Stomach (tissue), 9 donors: Measurements from ENCODE around the gene CDKN1A. TPM values are rescaled to one million over a fixed set of nuclear protein-coding genes. Genes with fewer than 3 reads are reported as not detected.
A peak's percentile ranks its signal among the peaks of the same experiment; 100 is the strongest.

ENCODE experiments used
- DNase-seq, 2 donors: peaks; one replicate each; pipeline versions ENCODE4 v3.0.0 to v3.0.0-alpha.2; 2013 to 2019
- H3K27ac ChIP-seq, 5 donors: fragments of 200-600 bp in 4 of 5; sonication (generic) in 4 of 5; one replicate each; pipeline ENCODE4 v1.5.1; 2013 to 2019; ENCODE audit warnings: mild to moderate bottlenecking in 1 of 5, moderate library complexity in 1 of 5
- H3K27me3 ChIP-seq, 3 donors: fragments of 200-600 bp; sonication (generic); one replicate each; pipeline ENCODE4 v1.5.1; 2017 to 2019; ENCODE audit warnings: mixed run types in 1 of 3
- H3K36me3 ChIP-seq, 4 donors: fragments of 200-600 bp; sonication (generic); 1 replicate in 3 of 4; 2 replicates in 1 of 4; pipeline ENCODE4 v1.5.1; 2016 to 2019
- H3K4me1 ChIP-seq, 4 donors: fragments of 200-600 bp; sonication (generic); one replicate each; pipeline ENCODE4 v1.5.1; 2016 to 2019
- H3K4me3 ChIP-seq, 4 donors: fragments of 200-600 bp; sonication (generic) in 3 of 4; one replicate each; pipeline ENCODE4 v1.5.1; 2016 to 2019; ENCODE audit warnings: mild to moderate bottlenecking in 1 of 4
- H3K9me3 ChIP-seq, 4 donors: fragments of 200-600 bp; sonication (generic); one replicate each; pipeline ENCODE4 v1.5.1; 2016 to 2019
- EP300 ChIP-seq: sonication (generic); formaldehyde crosslinking; IDR thresholded peaks from one replicate; pipeline ENCODE4 v1.6.1; 2017; ENCODE audit warnings: antibody characterized with exemption
- POLR2A ChIP-seq, 4 donors: fragments of 450-650 bp; IDR thresholded peaks; one replicate each; pipeline ENCODE4 v1.6.1; 2016; ENCODE audit warnings: antibody characterized with exemption in 4 of 4, control low read depth in 2 of 4, mild to moderate bottlenecking in 1 of 4, moderate library complexity in 1 of 4
- POLR2AphosphoS5 ChIP-seq, 3 donors: sonication (generic); formaldehyde crosslinking; IDR thresholded peaks; one replicate each; pipeline ENCODE4 v1.6.1; 2016; ENCODE audit warnings: antibody characterized with exemption in 3 of 3
- WGBS, 5 donors: extraction: QIAGEN DNeasy Blood & Tissue Kit in 3 of 5; methylation state at CpG; one replicate each; pipeline versions ENCODE4 v1.1.5 to v1.1.7; 2013 to 2018; 5-methylcytosine and 5-hydroxymethylcytosine counted together
- intact Hi-C: fragments of 100-400 bp; cut with DNase I; formaldehyde crosslinking; loops from one replicate; pipeline ENCODE4 v1.15.1; 2023; ENCODE audit warnings: low total_unique reads
- polyA plus RNA-seq, 3 donors: library from polyadenylated mRNA; stranded (reverse); fragments of 200-250 nt; gene quantifications; one replicate each; pipeline ENCODE4 v1.2.3, GENCODE V29; 2013
- total RNA-seq, 5 donors: library from RNA; depleted of rRNA; stranded (reverse); fragments of >200 nt; gene quantifications; one replicate each; pipeline versions ENCODE4 v1.1.0 to v1.2.3, GENCODE V29; 2014 to 2016
- TF ChIP-seq, protein P1 (sequence below), 7 experiments: fragments of 450-650 bp in 4 of 7; fragments of 200-600 bp in 3 of 7; sonication (generic) in 3 of 7; IDR thresholded peaks; one replicate each; pipeline ENCODE4 v1.5.1; 2016 to 2019; ENCODE audit warnings: antibody characterized with exemption in 7 of 7, control low read depth in 2 of 7, mild to moderate bottlenecking in 1 of 7
- donor health status: healthy with polysubstance abuse.
- donor health status: Bipolar disorder and iron deficiency.
- donor health status: healthy.

Gene CDKN1A
- total and polyA plus RNA-seq, 8 donors: 36.5 to 118 (median 61.4) TPM

DNA sequence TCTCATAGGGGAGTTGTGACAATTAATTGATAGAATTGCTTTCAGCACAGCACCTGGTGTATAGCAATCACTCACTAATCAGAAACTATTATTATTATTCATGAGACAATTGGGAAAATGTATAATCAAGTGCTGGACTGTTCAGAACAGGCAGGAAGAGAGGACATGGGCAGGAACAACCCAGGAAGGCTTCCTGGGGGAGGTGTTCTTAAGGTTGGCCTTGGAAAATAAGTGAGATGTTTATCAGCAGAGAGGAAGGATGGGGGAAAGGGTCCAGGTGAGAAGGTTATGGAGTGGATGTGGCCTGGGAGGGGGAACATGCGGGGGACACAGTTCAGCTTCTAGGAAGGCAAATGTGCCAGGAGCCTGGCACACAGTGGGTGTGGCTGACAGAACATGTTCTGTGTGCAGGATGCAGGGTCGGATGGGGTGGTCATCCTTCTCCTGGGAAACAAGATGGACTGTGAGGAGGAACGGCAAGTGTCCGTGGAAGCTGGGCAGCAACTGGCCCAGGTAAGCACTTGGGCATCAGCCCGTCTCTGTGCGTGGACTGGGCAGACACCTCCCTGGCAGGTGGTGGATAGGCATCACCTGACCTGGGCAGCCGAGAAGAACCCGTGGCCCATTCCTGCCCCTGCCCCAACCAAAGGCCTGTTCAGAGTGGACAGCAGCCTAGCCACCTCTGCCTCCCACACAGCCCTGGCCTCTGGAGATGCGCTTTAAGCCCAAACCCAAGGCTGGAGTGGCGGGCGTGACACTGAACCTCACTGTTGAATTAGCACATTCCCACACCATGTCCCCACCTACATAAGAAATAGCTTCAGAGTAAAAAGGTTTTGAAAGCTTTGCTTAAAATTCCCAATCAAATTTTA, 50.0 kb downstream of the CDKN1A start:
- no peak overlapping the region for H3K27ac ChIP-seq
- H3K4me1 ChIP-seq: peaks cover 0 to 8% (median 0%) of the 10 kb centered on the region in 4 donors
- no peak for DNase-seq
- no peaks in the 10 kb centered on the region for H3K9me3 ChIP-seq
- H3K4me3 ChIP-seq: no peak overlapping the region
- no peaks in the 10 kb centered on the region for H3K36me3 ChIP-seq
- 76 to 92% (median 83%) methylated on average over 9 to 11 of the region's 11 CpGs for whole genome bisulfite sequencing, 5 donors
- TF ChIP-seq POLR2AphosphoS5 (IDR thresholded peaks at IDR 0.05): no peak
- no peak for TF ChIP-seq EP300
- no peak for TF ChIP-seq POLR2A (IDR thresholded peaks at IDR 0.05)
- TF ChIP-seq, protein P1, sequence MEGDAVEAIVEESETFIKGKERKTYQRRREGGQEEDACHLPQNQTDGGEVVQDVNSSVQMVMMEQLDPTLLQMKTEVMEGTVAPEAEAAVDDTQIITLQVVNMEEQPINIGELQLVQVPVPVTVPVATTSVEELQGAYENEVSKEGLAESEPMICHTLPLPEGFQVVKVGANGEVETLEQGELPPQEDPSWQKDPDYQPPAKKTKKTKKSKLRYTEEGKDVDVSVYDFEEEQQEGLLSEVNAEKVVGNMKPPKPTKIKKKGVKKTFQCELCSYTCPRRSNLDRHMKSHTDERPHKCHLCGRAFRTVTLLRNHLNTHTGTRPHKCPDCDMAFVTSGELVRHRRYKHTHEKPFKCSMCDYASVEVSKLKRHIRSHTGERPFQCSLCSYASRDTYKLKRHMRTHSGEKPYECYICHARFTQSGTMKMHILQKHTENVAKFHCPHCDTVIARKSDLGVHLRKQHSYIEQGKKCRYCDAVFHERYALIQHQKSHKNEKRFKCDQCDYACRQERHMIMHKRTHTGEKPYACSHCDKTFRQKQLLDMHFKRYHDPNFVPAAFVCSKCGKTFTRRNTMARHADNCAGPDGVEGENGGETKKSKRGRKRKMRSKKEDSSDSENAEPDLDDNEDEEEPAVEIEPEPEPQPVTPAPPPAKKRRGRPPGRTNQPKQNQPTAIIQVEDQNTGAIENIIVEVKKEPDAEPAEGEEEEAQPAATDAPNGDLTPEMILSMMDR (IDR thresholded peaks at IDR 0.05): no peak
- intact Hi-C loops: no loop called here
- no peaks in the 10 kb centered on the region for H3K27me3 ChIP-seq

DNA sequence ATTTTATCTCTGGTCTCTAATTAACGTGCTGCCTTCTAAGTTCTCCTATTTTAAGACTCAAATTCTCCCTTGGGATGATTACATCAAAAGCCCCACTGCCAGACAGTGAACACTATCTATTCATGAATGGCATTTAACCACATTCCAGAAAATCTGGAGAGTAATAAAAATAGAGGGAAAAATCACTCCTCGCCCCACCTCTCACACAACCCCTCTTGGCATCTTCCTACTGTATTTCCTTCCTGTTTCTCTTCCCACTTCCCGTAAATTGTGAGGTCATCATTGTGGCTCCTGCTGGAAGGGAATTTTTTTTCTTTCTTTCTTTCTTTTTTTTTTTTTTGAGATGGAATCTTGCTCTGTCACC, 50.6 kb downstream of the CDKN1A start:
- Histone ChIP-seq H3K9me3 (no peaks in the 10 kb centered on the region), H3K4me1 (peaks cover 0 to 13% (median 0%) of the 10 kb centered on the region in 4 donors), H3K4me3 (no peak overlapping the region), H3K27ac (no peak overlapping the region), H3K27me3 (no peaks in the 10 kb centered on the region), H3K36me3 (no peaks in the 10 kb centered on the region)
- TF ChIP-seq EP300 (no peak), POLR2A (IDR thresholded peaks at IDR 0.05) (no peak), POLR2AphosphoS5 (IDR thresholded peaks at IDR 0.05) (no peak)
- TF ChIP-seq, protein P1 (IDR thresholded peaks at IDR 0.05): no peak
- peak in 1 of 2 donors; percentile 49 for DNase-seq
- WGBS, 5 donors: 51 to 64% (median 58%) methylated on average over 3 of the region's 3 CpGs
- intact Hi-C loops: no loop called here

DNA sequence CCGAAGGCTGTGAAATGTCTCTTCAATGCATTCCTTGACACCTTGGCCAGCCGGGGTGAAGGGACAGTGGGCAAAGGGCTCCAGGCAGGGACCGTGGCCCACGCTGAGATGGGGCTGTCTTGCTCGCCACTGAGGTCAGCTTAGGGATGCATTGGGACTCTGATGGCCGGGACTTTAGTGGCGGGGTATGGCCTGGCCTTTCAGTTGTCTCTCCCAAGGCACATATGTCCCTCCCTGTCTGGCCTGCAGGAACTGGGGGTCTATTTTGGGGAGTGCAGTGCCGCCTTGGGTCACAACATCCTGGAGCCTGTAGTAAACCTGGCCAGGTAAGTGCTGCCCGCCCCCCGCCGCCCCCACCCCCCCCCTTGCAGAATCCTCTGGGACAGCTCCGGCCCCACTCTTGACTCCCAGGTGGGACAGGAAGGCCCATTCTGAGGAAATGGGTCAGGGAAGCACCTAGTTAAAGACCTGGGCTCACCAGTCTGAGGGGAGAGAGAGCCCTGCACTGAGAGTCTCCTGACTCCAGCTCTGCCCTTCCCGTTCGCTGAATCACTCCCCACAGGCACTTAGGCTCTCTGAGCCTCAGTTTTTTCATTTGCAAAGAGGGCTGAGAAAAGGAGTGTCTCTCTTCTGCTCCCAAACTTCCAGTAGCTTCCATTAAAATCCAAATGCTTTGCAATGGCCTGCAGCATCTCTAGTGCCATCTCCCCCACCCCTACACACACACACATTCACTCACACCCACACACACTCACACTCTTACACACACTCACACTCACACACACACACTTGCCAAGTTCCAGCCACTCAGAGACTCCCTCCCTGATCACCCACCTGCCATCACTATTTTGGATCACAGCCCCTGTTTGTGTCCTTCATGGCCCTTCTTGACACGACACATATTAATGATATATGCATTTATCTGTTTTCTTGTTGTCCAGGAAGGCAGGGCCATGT, 52.2 kb downstream of the CDKN1A start:
- H3K36me3 ChIP-seq: no peaks in the 10 kb centered on the region
- TF ChIP-seq POLR2A (IDR thresholded peaks at IDR 0.05): no peak
- TF ChIP-seq EP300: no peak
- TF ChIP-seq POLR2AphosphoS5 (IDR thresholded peaks at IDR 0.05): no peak
- TF ChIP-seq, protein P1 (IDR thresholded peaks at IDR 0.05): no peak
- H3K4me3 ChIP-seq: no peak overlapping the region
- no peaks in the 10 kb centered on the region for H3K27me3 ChIP-seq
- DNase-seq: no peak
- no peaks in the 10 kb centered on the region for H3K9me3 ChIP-seq
- H3K4me1 ChIP-seq: peaks cover 6 to 29% (median 14%) of the 10 kb centered on the region in 4 donors
- intact Hi-C loops: no loop called here
- no peak overlapping the region for H3K27ac ChIP-seq
- 85 to 90% (median 88%) methylated on average over 4 to 15 of the region's 15 CpGs for WGBS, 5 donors

DNA sequence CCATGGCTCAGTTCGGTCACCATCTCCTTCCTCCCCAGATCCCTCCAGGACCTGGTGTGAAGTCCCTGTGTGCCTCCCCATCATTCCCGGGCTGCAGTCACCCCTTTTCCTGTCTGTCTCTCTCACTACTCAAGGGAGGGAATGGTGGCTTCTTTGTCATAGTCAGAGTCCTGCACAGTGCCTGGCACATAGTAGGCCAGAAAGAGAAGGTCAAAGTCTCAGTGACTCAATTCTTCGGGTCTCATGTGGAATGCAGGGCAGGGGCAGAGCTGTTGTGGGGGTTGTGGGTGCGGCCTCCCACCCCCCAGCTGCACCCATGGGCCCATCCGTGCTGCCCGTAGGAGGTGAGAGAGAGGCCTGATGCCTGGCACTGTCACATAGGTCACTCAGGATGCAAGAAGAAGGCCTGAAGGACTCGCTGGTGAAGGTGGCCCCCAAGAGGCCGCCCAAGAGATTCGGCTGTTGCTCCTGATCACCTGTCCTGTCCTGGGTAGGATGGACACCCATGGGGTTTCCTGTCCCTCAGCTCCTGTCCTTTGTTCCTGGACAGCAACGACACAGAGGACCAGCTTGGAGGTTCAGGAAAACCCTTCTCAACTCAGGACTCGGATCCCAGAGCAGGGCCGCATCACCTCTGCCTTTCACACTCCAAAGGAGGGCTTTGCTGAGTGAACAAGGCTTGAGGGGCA, 53.3 kb downstream of the CDKN1A start:
- H3K27ac ChIP-seq: no peak overlapping the region
- H3K36me3 ChIP-seq: no peaks in the 10 kb centered on the region
- no peaks in the 10 kb centered on the region for H3K9me3 ChIP-seq
- 90 to 91% (median 91%) methylated on average over 8 to 12 of the region's 12 CpGs for WGBS, 5 donors
- intact Hi-C loops: no loop called here
- no peak overlapping the region for H3K4me3 ChIP-seq
- no peak for DNase-seq
- H3K4me1 ChIP-seq: peaks cover 10 to 37% (median 19%) of the 10 kb centered on the region in 4 donors
- TF ChIP-seq EP300 (no peak), POLR2AphosphoS5 (IDR thresholded peaks at IDR 0.05) (no peak), POLR2A (IDR thresholded peaks at IDR 0.05) (no peak)
- TF ChIP-seq, protein P1 (IDR thresholded peaks at IDR 0.05): no peak
- no peaks in the 10 kb centered on the region for H3K27me3 ChIP-seq
